CD14-positive monocyte (primary cell): Measurements from ENCODE around the gene CAPN9. TPM values are rescaled to one million over a fixed set of nuclear protein-coding genes. Genes with fewer than 3 reads are reported as not detected.

Source experiments
- DNase-seq, 3 donors: peaks; one replicate each; pipeline ENCODE4 v3.0.0-alpha.2; 2011 to 2022
- H2AFZ ChIP-seq: 2 replicates; pipeline ENCODE4 v1.6.0; 2012; ENCODE audit warnings: mild to moderate bottlenecking, low read depth, low read length, inconsistent platforms; ENCODE audit not compliant: insufficient read depth, poor library complexity, severe bottlenecking
- H3K27ac ChIP-seq, 2 donors: 1 replicate in 1 of 2; 2 replicates in 1 of 2; pipeline ENCODE4 v1.5.1; 2012 to 2013; ENCODE audit warnings: low read length in 2 of 2, control low read depth in 1 of 2, inconsistent platforms in 1 of 2, low read depth in 1 of 2, mild to moderate bottlenecking in 1 of 2
- H3K27me3 ChIP-seq, 2 donors: one replicate each; pipeline versions ENCODE4 v1.6.0 to v1.6.1; 2011 to 2013; ENCODE audit warnings: low read length in 2 of 2; ENCODE audit not compliant: control insufficient read depth in 2 of 2, insufficient read depth in 2 of 2
- H3K36me3 ChIP-seq, 2 donors: replicated peaks in 1 of 2; 1 replicate in 1 of 2; 2 replicates in 1 of 2; pipeline versions ENCODE4 v1.5.1 to v1.6.1; 2012 to 2013; ENCODE audit warnings: low read length in 2 of 2, control low read depth in 1 of 2, inconsistent platforms in 1 of 2, mild to moderate bottlenecking in 1 of 2; ENCODE audit not compliant: insufficient read depth in 2 of 2, control insufficient read depth in 1 of 2
- H3K4me1 ChIP-seq, 2 donors: 1 replicate in 1 of 2; 2 replicates in 1 of 2; pipeline versions ENCODE4 v1.5.1 to v1.6.1; 2012 to 2013; ENCODE audit warnings: low read length in 2 of 2, control low read depth in 1 of 2, inconsistent platforms in 1 of 2, mild to moderate bottlenecking in 1 of 2, moderate library complexity in 1 of 2; ENCODE audit not compliant: insufficient read depth in 2 of 2, control insufficient read depth in 1 of 2
- H3K4me2 ChIP-seq: replicated peaks from 2 replicates; pipeline ENCODE3; 2012; ENCODE audit warnings: low read length, moderate library complexity, mild to moderate bottlenecking; ENCODE audit not compliant: poor library complexity, severe bottlenecking; ENCODE audit errors: extremely low read depth
- H3K4me3 ChIP-seq, 3 experiments: fragments of 200-600 bp in 1 of 3; sonication (generic) in 1 of 3; replicated peaks in 1 of 3; 1 replicate in 2 of 3; 2 replicates in 1 of 3; pipeline ENCODE4 v1.5.1; 2011 to 2013; ENCODE audit warnings: low read length in 3 of 3, mild to moderate bottlenecking in 3 of 3, control low read depth in 2 of 3, low read depth in 2 of 3, inconsistent platforms in 1 of 3, moderate library complexity in 1 of 3
- H3K79me2 ChIP-seq: 2 replicates; pipeline ENCODE4 v1.6.0; 2012; ENCODE audit warnings: mild to moderate bottlenecking, control low read depth, inconsistent platforms, low read length, moderate library complexity; ENCODE audit not compliant: insufficient read depth
- H3K9ac ChIP-seq: 2 replicates; pipeline ENCODE4 v1.6.0; 2017; ENCODE audit warnings: low read length, mild to moderate bottlenecking; ENCODE audit not compliant: insufficient read depth, poor library complexity, severe bottlenecking
- H3K9me3 ChIP-seq, 2 donors: replicated peaks in 1 of 2; 1 replicate in 1 of 2; 2 replicates in 1 of 2; pipeline versions ENCODE4 v1.5.1 to v1.6.1; 2012 to 2013; ENCODE audit warnings: low read length in 2 of 2, control low read depth in 1 of 2; ENCODE audit not compliant: control insufficient read depth in 1 of 2, insufficient read depth in 1 of 2
- H4K20me1 ChIP-seq: 2 replicates; pipeline ENCODE4 v1.6.0; 2012; ENCODE audit warnings: mild to moderate bottlenecking, low read length, control low read depth, moderate library complexity; ENCODE audit not compliant: insufficient read depth
- H3K27ac Mint-ChIP-seq, 7 donors: one replicate each; pipeline ENCODE4 v1.8.0; 2020; ENCODE audit warnings: mild to moderate bottlenecking in 7 of 7, mixed read lengths in 7 of 7, moderate library complexity in 6 of 7, inconsistent platforms in 2 of 7
- H3K27me3 Mint-ChIP-seq, 3 donors: one replicate each; pipeline ENCODE4 v1.8.0; 2021 to 2022; ENCODE audit warnings: low read depth in 3 of 3, mild to moderate bottlenecking in 3 of 3, mixed read lengths in 3 of 3, moderate library complexity in 3 of 3, inconsistent platforms in 1 of 3
- H3K36me3 Mint-ChIP-seq, 2 donors: one replicate each; pipeline ENCODE4 v1.8.0; 2020; ENCODE audit warnings: mixed read lengths in 2 of 2, inconsistent platforms in 1 of 2, mild to moderate bottlenecking in 1 of 2
- H3K4me1 Mint-ChIP-seq: one replicate; pipeline ENCODE4 v1.8.0; 2020; ENCODE audit warnings: mild to moderate bottlenecking, mixed read lengths
- H3K4me3 Mint-ChIP-seq, 2 donors: one replicate each; pipeline ENCODE4 v1.8.0; 2020; ENCODE audit warnings: mild to moderate bottlenecking in 2 of 2, mixed read lengths in 2 of 2, moderate library complexity in 1 of 2
- H3K9me3 Mint-ChIP-seq, 7 donors: one replicate each; pipeline ENCODE4 v1.8.0; 2020 to 2022; ENCODE audit warnings: mixed read lengths in 7 of 7, mild to moderate bottlenecking in 6 of 7, moderate library complexity in 6 of 7, inconsistent platforms in 2 of 7
- CTCF ChIP-seq: fragments of 200-600 bp; IDR thresholded peaks from one replicate; pipeline ENCODE4 v1.8.0; 2022; ENCODE audit warnings: antibody characterized with exemption, mild to moderate bottlenecking
- WGBS: methylation state at CpG from one replicate; pipeline ENCODE4 v1.1.5; 2013; ENCODE audit warnings: missing lambda C conversion rate; ENCODE audit not compliant: insufficient coverage; 5-methylcytosine and 5-hydroxymethylcytosine counted together
- intact Hi-C, 2 donors: fragments of 100-400 bp; cut with micrococcal nuclease; formaldehyde crosslinking; loops; one replicate each; pipeline versions ENCODE4 v1.15.0 to v1.15.1; 2023
- polyA plus RNA-seq, 3 donors: library from polyadenylated mRNA; depleted of rRNA in 1 of 3; unstranded in 2 of 3; stranded (reverse) in 1 of 3; fragments of 300-500 nt in 2 of 3; fragments of >200 nt in 1 of 3; fragmentation: Illumina TruSeq in 2 of 3; gene quantifications; 1 replicate in 2 of 3; 2 replicates in 1 of 3; pipeline ENCODE4 v1.2.3, GENCODE V29; 2012 to 2021

CAPN9 gene
- polyA plus RNA-seq, 3 donors, result not detected

DNA sequence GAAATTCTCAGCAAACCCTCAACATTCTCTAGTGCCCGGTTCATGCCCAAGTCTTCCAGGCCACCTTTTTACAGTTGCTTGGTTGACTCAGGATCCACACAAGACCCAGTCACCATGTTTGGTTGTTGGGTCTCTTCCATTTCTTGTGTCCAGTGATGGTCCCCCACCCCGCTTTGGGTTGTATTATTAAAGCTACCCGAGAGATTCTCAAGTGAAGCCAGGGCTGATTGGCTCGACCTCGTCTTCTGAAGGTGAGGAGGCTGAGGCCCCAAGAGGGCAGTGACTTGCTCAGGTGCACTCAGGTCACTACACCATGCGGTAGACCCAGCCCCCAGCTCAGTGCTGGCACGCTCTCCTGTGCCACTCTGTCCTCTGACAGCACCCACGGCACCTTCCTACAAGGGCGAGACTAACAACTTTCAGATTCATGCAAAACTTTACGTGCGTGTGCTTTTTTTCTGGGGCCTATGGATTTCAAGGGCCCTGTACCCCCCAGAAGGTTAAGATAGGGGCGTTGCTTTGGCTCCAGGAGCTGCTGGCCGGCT lies 50.3 kb downstream of the CAPN9 start:
- 81% methylated on average over 12 of the region's 13 CpGs for WGBS

GRCh38 chr1:230797942-230798365 lies 50.8 kb downstream of the CAPN9 start:
- Mint-ChIP-seq H3K27ac (no peak overlapping the region), H3K9me3 (no peaks in the 10 kb centered on the region)

More for the DNA sequence above, 50.3 kb downstream of the CAPN9 start:
- Histone ChIP-seq H3K36me3 (no peaks in the 10 kb centered on the region), H3K27ac (no peak overlapping the region), H3K4me2 (no peak overlapping the region), H3K4me3 (no peak overlapping the region), H3K4me1 (no peaks in the 10 kb centered on the region), H3K79me2 (no peaks in the 10 kb centered on the region), H4K20me1 (no peaks in the 10 kb centered on the region), H3K27me3 (no peaks in the 10 kb centered on the region), H3K9ac (no peak overlapping the region), H2AFZ (no peak overlapping the region), H3K9me3 (no peaks in the 10 kb centered on the region)
- no peaks in the 10 kb centered on the region for H3K4me1 Mint-ChIP-seq
- no peak for DNase-seq
- no peak overlapping the region for H3K27ac Mint-ChIP-seq
- intact Hi-C loops, result no loop called here
- H3K36me3 Mint-ChIP-seq, result no peaks in the 10 kb centered on the region
- peaks cover 5 to 17% (median 7%) of the 10 kb centered on the region in 3 donors for H3K27me3 Mint-ChIP-seq
- H3K4me3 Mint-ChIP-seq, result no peak overlapping the region
- no peaks in the 10 kb centered on the region for H3K9me3 Mint-ChIP-seq
- no peak for TF ChIP-seq CTCF

More at GRCh38 chr1:230797942-230798365, 50.8 kb downstream of the CAPN9 start:
- DNase-seq, result no peak
- no peaks in the 10 kb centered on the region for H3K9me3 ChIP-seq
- no peaks in the 10 kb centered on the region for H4K20me1 ChIP-seq
- H3K9ac ChIP-seq, result no peak overlapping the region
- H3K4me3 ChIP-seq, result no peak overlapping the region
- no peak overlapping the region for H3K27ac ChIP-seq
- no peaks in the 10 kb centered on the region for H3K27me3 ChIP-seq
- Mint-ChIP-seq H3K4me3 (no peak overlapping the region), H3K36me3 (no peaks in the 10 kb centered on the region), H3K4me1 (no peaks in the 10 kb centered on the region), H3K27me3 (peaks cover 5 to 17% (median 5%) of the 10 kb centered on the region in 3 donors)
- TF ChIP-seq CTCF, result no peak
- 20% methylated on average over 1 of the region's 7 CpGs for WGBS
- no peaks in the 10 kb centered on the region for H3K79me2 ChIP-seq
- no peak overlapping the region for H2AFZ ChIP-seq
- H3K36me3 ChIP-seq, result no peaks in the 10 kb centered on the region
- H3K4me2 ChIP-seq, result no peak overlapping the region
- intact Hi-C loops, result no loop called here
- H3K4me1 ChIP-seq, result no peaks in the 10 kb centered on the region
